Astrocyte (in vitro differentiated cells and primary cell): Measurements from ENCODE around the gene ALOX12B. TPM values are rescaled to one million over a fixed set of nuclear protein-coding genes. Genes with fewer than 3 reads are reported as not detected.

Source experiments
- DNase-seq: peaks from one replicate; pipeline ENCODE4 v3.0.0-alpha.2; 2010; ENCODE audit warnings: low read depth
- FAIRE-seq: peaks from 2 replicates; lab custom pipeline; 2011; peaks lifted over from hg19 to GRCh38; lab: Jason Lieb, UNC
- H2AFZ ChIP-seq: 2 replicates; pipeline ENCODE4 v1.6.0; 2012; ENCODE audit warnings: low read depth, low read length, inconsistent platforms
- H3K27ac ChIP-seq: 2 replicates; pipeline ENCODE4 v1.5.1; 2011; ENCODE audit warnings: low read depth, low read length, inconsistent platforms
- H3K27me3 ChIP-seq: 2 replicates; pipeline ENCODE4 v1.6.0; 2011; ENCODE audit warnings: low read length, inconsistent platforms; ENCODE audit not compliant: insufficient read depth
- H3K36me3 ChIP-seq: 2 replicates; pipeline ENCODE4 v1.5.1; 2011; ENCODE audit warnings: low read length, inconsistent platforms; ENCODE audit not compliant: insufficient read depth
- H3K4me1 ChIP-seq: 2 replicates; pipeline ENCODE4 v1.5.1; 2011; ENCODE audit warnings: low read length, inconsistent platforms; ENCODE audit not compliant: insufficient read depth
- H3K4me2 ChIP-seq: 2 replicates; pipeline ENCODE4 v1.6.0; 2012; ENCODE audit warnings: low read length, inconsistent platforms
- H3K4me3 ChIP-seq: 2 replicates; pipeline ENCODE4 v1.5.1; 2011; ENCODE audit warnings: low read depth, mild to moderate bottlenecking, low read length, inconsistent platforms; ENCODE audit not compliant: insufficient read depth
- H3K79me2 ChIP-seq: 2 replicates; pipeline ENCODE4 v1.6.0; 2012; ENCODE audit warnings: mild to moderate bottlenecking, low read length, inconsistent platforms; ENCODE audit not compliant: insufficient read depth
- H3K9ac ChIP-seq: 2 replicates; pipeline ENCODE4 v1.6.0; 2012; ENCODE audit warnings: mild to moderate bottlenecking, low read length, inconsistent platforms
- H3K9me3 ChIP-seq: 2 replicates; pipeline ENCODE4 v1.5.1; 2012; ENCODE audit warnings: low read depth, mild to moderate bottlenecking, low read length, inconsistent platforms; ENCODE audit not compliant: insufficient read depth
- H4K20me1 ChIP-seq: 2 replicates; pipeline ENCODE4 v1.6.0; 2012; ENCODE audit warnings: low read length, inconsistent platforms; ENCODE audit not compliant: insufficient read depth
- H3K27ac Mint-ChIP-seq: one replicate; pipeline ENCODE4 v1.8.0; 2021; ENCODE audit warnings: mild to moderate bottlenecking, mixed read lengths; ENCODE audit not compliant: unreplicated experiment
- H3K27me3 Mint-ChIP-seq: one replicate; pipeline ENCODE4 v1.8.0; 2021; ENCODE audit warnings: low read depth, mixed read lengths; ENCODE audit not compliant: unreplicated experiment
- H3K36me3 Mint-ChIP-seq: one replicate; pipeline ENCODE4 v1.8.0; 2021; ENCODE audit warnings: low read depth, mixed read lengths; ENCODE audit not compliant: unreplicated experiment
- H3K4me1 Mint-ChIP-seq: one replicate; pipeline ENCODE4 v1.8.0; 2021; ENCODE audit warnings: low read depth, mixed read lengths; ENCODE audit not compliant: unreplicated experiment
- H3K4me3 Mint-ChIP-seq: one replicate; pipeline ENCODE4 v1.8.0; 2021; ENCODE audit warnings: mild to moderate bottlenecking, moderate library complexity, mixed read lengths; ENCODE audit not compliant: unreplicated experiment
- H3K9me3 Mint-ChIP-seq: one replicate; pipeline ENCODE4 v1.8.0; 2021; ENCODE audit warnings: mild to moderate bottlenecking, mixed read lengths; ENCODE audit not compliant: unreplicated experiment
- CTCF ChIP-seq: IDR thresholded peaks from 2 replicates; pipeline ENCODE4 v1.5.1; 2011; ENCODE audit warnings: low read depth, mild to moderate bottlenecking, inconsistent platforms, low read length, moderate library complexity; ENCODE audit not compliant: insufficient read depth
- EZH2 ChIP-seq: IDR thresholded peaks from 2 replicates; pipeline ENCODE4 v1.6.1; 2012; ENCODE audit warnings: mild to moderate bottlenecking, low read length, inconsistent platforms; ENCODE audit not compliant: insufficient read depth
- total RNA-seq: library from RNA; stranded (reverse); gene quantifications from 2 replicates; pipeline ENCODE4 v1.2.1, GENCODE V29; 2021

Gene ALOX12B
- total RNA-seq, 1 donor from 2014 or later = not detected

DNA sequence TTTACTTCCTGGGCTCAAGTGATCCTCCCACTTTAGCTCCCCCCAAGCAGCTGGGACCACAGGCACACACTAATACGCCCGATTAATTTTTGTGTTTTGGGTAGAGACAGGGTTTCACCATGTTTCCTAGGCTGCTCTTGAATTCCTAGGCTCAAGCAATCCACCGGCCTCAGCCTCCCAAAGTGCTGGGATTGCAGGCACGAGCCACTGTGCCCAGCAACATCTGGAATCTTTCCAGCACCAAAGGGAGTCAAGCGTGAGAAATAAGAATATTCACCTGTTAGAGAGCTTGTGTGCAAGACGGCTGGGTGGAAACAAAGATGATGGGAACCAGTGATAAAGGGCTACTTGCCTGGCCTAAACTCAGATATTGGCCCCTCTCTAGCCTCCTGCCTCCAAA, 14.2 kb upstream of the ALOX12B start:
- H2AFZ ChIP-seq = no peak overlapping the region
- Mint-ChIP-seq H3K27me3 (peaks cover 30% of the 10 kb centered on the region), H3K36me3 (no peaks in the 10 kb centered on the region), H3K4me1 (peaks cover 4% of the 10 kb centered on the region), H3K9me3 (peaks cover 6% of the 10 kb centered on the region), H3K4me3 (no peak overlapping the region), H3K27ac (no peak overlapping the region)
- no peaks in the 10 kb centered on the region for H3K79me2 ChIP-seq
- no peaks in the 10 kb centered on the region for H3K9me3 ChIP-seq
- no peaks in the 10 kb centered on the region for H3K4me1 ChIP-seq
- no peak overlapping the region for H3K9ac ChIP-seq
- FAIRE-seq (no peak), DNase-seq (no peak)
- H4K20me1 ChIP-seq = no peaks in the 10 kb centered on the region
- peaks cover 12% of the 10 kb centered on the region for H3K27me3 ChIP-seq
- no peak overlapping the region for H3K4me2 ChIP-seq
- no peak for TF ChIP-seq EZH2
- no peak for TF ChIP-seq CTCF
- no peak overlapping the region for H3K4me3 ChIP-seq
- no peak overlapping the region for H3K27ac ChIP-seq
- no peaks in the 10 kb centered on the region for H3K36me3 ChIP-seq

GRCh38 chr17:8100763-8101162, 13.2 kb upstream of the ALOX12B start:
- peaks cover 34% of the 10 kb centered on the region for H3K27me3 Mint-ChIP-seq

More at GRCh38 chr17:8100763-8101162, 13.2 kb upstream of the ALOX12B start:
- Histone ChIP-seq H3K36me3 (no peaks in the 10 kb centered on the region), H3K4me3 (no peak overlapping the region), H3K27ac (no peak overlapping the region), H4K20me1 (no peaks in the 10 kb centered on the region), H3K9me3 (no peaks in the 10 kb centered on the region), H3K27me3 (peaks cover 14% of the 10 kb centered on the region), H3K9ac (no peak overlapping the region), H2AFZ (no peak overlapping the region), H3K4me2 (no peak overlapping the region), H3K4me1 (no peaks in the 10 kb centered on the region), H3K79me2 (no peaks in the 10 kb centered on the region)
- FAIRE-seq (no peak), DNase-seq (no peak)
- Mint-ChIP-seq H3K4me1 (no peaks in the 10 kb centered on the region), H3K9me3 (peaks cover 4% of the 10 kb centered on the region), H3K27ac (no peak overlapping the region), H3K4me3 (no peak overlapping the region), H3K36me3 (no peaks in the 10 kb centered on the region)
- TF ChIP-seq CTCF (no peak), EZH2 (no peak)
